NCI-H774 (cell line): ENCODE measurements around the gene TSPAN17.
A peak's percentile ranks its signal among the peaks of the same experiment; 100 is the strongest.

ENCODE experiments used
- DNase-seq: peaks from one replicate; lab custom pipeline; 2025; lab: John Stamatoyannopoulos, UW

TSPAN17 gene

GRCh38 chr5:176642675-176643490 is 4.4 kb upstream of the TSPAN17 start:
- no peak for DNase-seq

- DNase-seq: no peak
These were observed 3.6 kb upstream of the TSPAN17 start for GRCh38 chr5:176643491-176644219.

DNA sequence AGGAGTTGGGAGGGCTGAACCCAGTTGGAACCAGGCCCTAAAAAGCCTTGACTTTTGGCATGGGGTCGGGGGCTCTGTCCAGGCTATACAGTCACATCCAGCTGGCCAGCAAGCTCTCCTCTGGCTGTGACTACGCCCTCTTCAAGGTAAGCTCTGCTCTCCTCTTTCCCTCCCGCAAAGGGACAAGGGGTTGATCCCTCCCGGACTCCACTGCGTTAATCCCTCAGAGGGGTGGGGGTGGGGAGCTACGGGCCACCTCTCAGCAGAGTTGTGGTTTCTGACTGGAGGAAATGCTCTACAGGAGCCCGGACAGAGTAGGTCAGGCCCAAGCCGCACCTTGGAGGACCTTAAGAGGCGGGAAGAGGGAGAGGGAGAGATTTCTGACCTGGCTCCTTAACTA is 3.0 kb upstream of the TSPAN17 start:
- no peak for DNase-seq

DNA sequence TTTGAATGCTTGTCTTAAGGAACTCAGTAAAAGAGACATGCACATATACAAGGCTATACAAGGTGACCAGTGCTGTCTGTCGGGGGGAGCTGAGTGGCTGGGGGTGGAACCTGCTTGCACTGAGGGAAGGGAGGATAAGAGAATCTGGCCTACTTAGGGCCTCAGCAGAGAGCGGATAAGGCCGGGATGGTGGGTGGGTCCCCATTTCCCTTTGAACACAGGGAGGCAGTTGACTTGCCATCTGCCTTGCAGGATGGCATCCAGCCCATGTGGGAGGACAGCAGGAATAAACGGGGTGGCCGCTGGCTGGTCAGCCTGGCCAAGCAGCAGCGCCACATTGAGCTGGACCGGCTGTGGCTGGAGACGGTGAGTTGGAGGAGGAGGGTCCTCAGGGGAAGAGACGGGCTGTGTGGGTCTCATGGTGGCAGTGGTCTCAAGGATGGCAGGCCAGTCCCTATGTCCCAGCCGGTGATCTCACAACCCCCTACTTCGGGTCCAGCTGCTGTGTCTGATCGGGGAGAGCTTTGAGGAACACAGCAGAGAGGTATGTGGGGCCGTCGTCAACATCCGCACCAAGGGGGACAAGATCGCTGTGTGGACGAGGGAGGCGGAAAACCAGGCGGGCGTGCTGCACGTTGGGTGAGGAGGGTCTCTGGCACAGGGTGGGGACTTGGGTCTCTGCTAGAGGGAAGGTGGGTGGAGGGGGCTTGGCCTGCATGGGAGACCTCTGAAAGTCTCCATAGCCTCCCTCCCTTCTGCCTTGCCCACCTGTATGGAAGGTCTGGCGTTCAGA is 2.2 kb upstream of the TSPAN17 start:
- no peak for DNase-seq

GRCh38 chr5:176646049-176646706 is 1.1 kb upstream of the TSPAN17 start:
- no peak for DNase-seq

DNA sequence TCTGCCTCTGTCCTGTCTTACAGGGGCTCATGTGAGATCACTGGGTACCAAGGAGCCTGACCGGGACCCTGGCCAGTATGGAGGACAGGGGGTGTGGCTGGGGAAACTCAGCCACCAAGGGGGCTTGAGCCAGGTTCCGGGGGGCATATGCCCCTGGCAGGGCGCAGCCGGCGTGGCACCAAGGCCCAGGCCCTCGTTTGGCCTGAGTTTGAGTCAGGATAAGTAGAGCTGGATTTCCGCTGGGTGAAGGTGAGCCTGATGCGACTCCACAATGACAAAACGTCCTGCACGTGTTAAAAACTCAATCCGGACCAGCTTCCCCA is 616 bp upstream of the TSPAN17 start:
- no peak for DNase-seq

DNA sequence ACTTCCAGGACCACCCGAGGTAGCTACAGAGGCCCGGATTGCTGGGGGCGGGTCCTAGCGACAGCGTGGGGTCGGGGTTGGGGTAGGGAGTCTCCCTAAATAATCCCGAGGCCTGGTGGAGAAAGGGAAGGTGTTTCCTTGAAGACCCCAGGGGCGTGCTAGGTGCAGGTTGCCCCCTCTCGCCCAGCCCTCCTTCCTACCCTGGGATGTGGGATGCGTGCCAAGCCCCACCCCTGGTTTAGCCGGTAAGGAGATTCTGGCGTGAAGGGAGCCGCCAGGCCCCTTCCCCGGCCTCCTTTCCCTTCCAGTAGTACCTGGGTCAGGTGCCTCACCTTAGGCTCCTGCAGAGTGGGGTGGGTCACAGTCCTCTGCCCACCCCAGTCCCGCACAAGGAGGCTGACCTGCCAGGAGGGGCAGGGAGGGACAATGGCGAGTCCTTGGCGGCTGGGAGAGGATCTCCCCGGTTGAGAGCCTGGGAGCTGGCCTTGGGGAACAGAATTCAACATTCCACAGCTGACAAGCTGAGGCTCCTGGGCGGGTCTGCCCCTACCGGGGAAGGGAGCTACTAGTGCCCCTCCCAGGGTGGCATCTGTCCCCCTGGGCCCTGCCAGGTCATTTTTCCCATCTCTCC is 674 bp downstream of the TSPAN17 start:
- DNase-seq: no peak

DNA sequence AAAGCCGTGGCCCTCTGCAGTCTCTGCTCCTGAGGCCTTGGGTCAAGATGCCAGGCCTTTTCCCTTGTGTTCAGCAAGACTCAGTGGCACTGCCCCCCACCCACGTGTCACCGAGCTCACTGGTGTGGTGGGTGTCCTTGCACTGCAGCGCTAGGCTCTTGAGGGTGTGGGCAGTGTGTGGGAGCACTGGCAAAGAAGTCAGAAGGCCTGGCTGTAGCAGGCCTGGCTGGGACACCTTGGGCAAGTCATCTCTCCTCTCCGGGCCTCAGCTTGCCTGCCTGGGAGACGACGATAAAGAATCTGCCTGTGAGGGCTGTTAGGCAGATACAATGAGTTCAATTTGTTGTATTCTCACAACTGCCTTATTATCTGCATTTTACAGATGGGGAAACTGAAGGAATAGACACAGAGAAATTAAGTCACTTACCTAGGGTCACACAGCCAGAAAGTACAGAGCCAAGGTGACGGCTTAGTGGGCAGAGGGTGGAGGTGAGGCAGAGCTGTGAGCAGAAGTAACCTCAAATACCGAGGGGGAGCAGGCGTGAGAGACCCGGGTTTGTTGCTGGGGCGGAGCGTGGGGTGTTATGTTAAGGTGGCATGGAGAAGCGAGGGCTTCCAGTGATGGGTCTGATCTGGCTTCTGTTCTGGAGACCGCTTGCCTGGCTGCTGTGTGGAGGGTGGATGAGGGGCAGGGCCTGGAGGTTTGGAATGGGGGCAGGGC is 1.4 kb downstream of the TSPAN17 start:
- no peak for DNase-seq

DNA sequence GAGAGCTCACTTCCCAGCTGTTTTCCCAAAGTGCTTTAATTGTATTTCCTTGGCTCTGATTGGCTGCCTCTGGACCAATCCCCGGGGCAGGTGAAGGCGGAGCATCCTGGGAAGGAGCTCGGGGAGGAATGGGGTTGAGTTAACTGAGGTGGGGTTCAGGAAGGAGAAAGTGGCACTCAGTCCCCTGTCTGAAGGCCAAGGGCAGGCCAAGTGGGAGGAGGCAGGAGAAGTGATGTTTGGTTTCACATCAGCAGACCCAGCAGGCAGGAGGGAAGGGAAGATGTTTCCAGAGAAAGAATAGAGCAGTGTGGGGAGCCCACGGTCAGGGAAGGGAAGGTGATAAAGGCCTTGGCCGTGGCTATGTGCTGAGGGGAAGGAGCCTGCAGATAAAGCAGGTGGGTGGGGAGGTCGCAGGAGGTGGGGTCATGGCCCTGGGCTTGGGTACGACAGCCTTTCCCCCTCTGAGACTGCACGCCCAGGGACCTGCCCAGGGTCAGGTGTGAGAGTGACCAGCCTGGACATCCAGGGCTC is 3.1 kb downstream of the TSPAN17 start:
- no peak for DNase-seq

- DNase-seq: no peak
These were observed 4.2 kb downstream of the TSPAN17 start for GRCh38 chr5:176651472-176651980.

GRCh38 chr5:176652136-176652535 is 4.9 kb downstream of the TSPAN17 start:
- DNase-seq: no peak

- DNase-seq: no peak
These were observed 6.4 kb downstream of the TSPAN17 start for GRCh38 chr5:176653401-176654385.

- DNase-seq: no peak
These were observed 7.6 kb downstream of the TSPAN17 start for GRCh38 chr5:176654856-176655255.

DNA sequence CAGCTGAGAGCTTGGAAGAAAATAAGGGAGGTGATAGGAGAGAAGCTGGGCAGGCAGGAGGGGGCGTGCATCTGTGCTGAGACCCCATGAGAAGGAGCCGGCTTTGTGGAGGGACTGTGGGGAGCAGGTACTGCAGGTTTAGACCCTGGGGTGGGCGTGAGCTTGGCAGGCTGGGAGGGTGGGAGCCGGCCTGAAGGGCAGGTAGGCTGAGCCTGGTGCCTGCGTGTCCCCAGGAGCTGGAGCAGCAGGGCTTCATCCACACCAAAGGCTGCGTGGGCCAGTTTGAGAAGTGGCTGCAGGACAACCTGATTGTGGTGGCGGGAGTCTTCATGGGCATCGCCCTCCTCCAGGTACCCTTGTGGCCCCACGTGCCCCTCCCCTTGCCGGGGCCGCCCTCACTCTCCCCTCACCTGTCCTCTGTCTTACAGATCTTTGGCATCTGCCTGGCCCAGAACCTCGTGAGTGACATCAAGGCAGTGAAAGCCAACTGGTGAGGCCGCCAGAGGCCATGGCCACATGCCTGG is 9.2 kb downstream of the TSPAN17 start:
- no peak for DNase-seq

DNA sequence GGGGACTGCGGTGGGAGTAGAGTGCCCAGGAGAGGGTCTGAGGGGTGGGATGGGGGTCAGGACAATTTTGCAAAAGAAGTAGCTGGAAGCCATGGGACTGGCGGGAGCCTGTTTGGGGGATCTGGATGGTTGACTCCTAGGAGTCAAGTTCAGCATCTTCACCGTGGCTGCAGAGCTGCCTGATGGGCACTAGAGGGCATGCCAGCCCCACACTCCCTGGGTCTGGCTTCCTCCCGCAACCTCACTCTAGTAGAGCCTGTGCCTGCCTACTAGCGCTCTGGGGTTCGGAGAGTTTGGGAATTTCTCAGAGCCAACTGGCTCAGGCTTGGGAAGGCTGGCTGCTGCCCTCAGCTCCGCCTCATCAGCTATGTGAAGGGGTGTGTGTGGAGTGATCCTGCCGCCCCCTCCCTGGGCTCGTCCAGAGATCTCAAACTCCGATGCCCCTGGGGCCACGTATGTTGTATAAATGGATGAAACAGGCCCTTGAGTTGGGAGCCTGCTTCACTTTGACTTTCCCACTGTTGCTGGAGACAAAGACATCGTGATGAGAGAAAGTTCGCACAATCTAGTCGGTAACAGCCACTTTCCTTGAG is 10.8 kb downstream of the TSPAN17 start:
- peak; percentile 17 for DNase-seq

DNA sequence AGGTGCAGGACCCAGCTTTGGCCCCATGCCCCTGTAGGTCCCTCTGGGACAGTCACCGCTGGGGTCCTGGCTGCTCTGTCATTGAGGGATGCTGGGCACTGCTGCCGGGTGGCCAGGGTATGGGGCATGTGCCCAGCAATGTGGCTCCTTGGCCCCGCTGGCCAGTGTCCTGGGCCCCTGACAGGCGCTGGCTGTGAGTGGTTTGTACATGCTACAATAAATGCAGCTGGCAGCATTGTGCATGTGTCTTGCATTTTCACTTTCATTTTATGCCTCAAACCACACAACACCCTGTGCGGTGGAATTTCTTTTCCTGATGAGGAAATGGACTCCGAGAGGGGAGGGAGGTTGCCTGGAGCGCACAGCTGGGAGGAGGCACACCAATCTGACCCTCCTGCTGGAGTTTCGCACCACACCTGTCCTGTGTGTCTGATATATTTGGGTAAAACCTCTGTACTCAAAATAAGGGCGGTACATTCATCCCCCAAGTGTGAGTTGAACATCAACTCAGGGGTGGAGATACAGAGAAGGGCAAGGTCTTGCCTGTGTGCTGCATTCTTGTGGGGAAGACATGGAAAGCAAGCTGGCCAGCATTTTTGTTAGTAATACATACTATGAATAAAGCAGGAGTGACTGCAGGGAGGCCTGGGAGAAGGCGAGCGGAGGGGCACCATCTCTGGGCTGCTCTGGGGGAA is 11.7 kb downstream of the TSPAN17 start:
- no peak for DNase-seq

GRCh38 chr5:176659512-176659839 is 12.2 kb downstream of the TSPAN17 start:
- no peak for DNase-seq

GRCh38 chr5:176659860-176660461 is 12.7 kb downstream of the TSPAN17 start:
- no peak for DNase-seq
